GM19239 (cell line): ENCODE data around the gene ZNF385A.
"Not testable (repeated sequence)": the region's sequence is repeated elsewhere in the genome, so short reads cannot be mapped to it uniquely, and the experiment has no call there.

Experiments used
- DNase-seq: peaks from one replicate; pipeline ENCODE4 v3.0.0; 2011; ENCODE audit warnings: low spot score; ENCODE audit not compliant: insufficient read length
- FAIRE-seq: peaks from 2 replicates; lab custom pipeline; 2011; peaks lifted over from hg19 to GRCh38; lab: Jason Lieb, UNC

ZNF385A gene

DNA sequence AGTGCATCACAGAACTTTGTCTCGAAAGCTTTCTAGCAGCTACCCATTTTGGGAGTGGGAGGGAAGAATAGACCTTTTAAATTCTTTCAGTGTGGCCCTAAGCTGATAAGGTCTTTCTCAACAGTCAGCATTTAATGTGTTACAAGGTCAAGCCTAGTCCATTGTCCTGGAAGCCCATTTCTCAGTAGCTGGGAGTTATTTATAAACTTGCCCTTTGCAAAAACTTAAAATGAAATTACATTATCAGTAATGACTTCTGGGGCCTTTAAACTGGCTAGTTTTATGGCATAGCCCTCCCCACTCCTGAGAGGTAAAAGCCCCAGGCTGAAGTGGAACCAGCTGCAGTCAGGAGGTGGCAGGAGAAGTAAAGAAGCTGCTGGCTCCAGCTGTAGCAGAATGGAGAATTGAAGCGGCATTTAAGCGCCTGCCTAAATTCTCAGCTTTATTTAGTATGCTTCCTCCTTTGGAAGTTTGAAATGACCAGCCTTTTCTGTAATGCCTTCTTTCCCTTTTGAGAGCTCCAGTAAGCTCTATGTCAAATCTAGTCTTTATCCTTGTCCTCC, 47.2 kb downstream of the ZNF385A start:
- FAIRE-seq (no peak), DNase-seq (no peak)

DNA sequence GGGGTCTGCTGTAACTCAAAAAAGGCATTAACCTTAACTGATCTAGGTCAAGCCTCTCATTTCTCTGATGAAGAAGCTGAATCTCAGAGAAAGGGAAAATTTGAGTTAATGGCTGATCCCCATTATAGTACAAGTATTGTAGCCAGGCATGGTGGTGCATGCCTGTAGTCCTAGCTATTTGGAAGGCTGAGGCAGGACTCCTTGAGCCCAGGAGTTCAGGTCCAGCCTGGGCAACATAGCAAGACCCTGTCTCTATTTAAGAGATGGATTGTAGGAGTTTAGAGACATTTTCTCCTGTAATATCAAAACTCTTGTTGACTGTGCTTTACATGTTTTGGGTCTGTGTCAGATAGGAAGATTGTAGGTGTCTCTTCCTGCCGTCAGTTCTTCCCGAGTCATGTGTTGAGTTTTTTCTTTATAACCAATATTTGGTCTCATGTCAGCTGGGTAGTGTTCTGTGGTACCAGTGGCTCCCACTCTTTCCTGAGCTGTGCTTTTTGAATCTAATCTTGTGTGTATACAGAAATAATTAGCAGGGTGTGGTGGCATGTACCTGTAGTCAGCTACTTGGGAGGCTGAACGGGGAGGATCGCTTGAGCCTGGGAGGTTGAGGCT, 51.0 kb downstream of the ZNF385A start:
- DNase-seq (no peak), FAIRE-seq (no peak)

DNA sequence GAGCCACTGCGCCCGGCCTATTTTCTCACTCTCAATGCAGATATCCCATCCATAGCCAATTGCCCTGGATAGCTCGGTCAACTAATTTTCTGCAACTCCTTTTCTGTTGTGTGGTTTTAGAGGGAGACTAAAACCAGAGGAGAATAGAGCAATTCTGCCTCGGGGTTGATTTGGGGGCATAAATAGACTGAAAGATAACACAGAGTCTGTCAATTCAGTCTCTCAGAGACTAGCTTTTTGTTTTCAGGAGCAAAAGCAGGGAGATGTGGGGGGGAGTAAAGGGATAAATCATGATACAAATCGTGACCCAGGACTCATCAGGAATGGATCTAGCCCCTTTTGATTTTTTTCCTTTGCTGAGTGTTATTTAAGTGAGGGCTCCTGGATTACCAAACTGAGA, 53.1 kb downstream of the ZNF385A start:
- DNase-seq (no peak), FAIRE-seq (no peak)

DNA sequence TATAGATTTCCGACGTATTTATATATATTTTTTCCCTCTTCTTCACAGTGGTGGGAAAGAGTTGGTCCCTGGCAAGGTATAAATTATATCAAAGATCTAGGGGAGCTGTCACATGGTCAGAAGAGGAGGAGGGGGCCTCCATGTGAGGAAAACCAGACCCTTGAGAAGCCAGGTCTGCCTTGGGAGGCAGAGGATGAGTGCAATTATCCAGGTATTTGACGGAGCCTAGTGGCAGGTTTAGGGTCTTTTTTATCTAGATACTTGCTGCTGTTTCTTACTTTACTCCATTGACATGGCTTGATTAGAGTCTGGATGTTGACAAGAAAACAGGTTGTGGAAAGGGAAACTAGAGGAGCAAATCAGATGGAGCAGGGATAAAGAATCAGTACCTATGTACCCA, 54.1 kb downstream of the ZNF385A start:
- FAIRE-seq (no peak), DNase-seq (no peak)

DNA sequence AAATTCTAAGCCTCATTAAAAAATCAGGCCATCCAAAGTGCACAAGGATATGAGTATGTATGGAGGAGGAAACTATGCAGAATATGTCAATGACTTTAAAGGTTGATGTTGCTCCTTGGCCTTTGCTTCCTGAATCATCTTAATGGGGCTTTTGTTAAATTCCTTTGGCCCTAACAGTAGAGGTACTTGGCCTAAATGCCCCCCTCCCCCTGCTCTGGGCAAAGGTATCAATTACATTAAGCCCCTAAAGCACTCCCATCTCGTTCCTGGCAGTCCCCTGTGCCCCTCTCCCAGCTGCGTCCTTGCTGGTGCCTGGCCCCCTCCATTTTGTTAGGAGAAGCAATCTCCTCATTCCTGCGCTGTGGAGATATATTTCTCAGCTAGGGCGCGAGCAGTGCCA, 54.8 kb downstream of the ZNF385A start:
- DNase-seq (no peak), FAIRE-seq (no peak)

DNA sequence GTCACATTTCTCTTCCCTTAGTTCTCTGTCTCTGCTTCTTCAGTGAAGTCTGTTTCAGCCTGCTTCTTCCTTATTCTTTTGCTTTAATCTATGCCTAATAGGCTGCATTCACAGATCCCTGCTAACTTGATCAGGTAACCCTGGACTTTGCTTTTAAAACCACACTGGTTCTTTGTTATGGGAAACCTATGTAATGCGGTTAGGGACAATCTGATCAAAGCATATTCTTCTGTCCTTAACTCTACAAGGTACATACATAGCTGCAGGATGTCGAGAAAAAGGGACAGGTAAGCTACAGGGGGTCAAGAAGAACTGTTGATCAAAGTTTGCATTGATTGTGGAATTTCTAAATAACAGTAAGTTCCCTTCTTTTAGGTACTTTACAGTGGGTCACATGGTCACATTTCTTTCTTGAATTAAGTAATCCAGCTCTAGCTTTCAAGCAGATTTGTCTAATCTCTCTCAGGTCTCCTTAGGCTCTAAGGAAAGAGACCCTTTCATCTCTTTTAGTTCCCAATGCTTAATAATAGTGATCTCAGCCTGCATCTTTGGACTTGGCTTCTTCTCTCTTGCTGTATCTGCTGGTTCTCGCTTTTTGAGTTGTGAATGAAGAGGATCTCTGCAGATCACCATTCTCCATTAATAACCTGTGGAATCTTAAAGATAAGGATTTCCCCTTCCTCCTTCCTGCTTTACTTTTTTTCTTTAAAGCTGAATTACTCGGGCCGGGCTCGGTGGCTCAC, 55.8 kb downstream of the ZNF385A start:
- DNase-seq (no peak), FAIRE-seq (no peak)

DNA sequence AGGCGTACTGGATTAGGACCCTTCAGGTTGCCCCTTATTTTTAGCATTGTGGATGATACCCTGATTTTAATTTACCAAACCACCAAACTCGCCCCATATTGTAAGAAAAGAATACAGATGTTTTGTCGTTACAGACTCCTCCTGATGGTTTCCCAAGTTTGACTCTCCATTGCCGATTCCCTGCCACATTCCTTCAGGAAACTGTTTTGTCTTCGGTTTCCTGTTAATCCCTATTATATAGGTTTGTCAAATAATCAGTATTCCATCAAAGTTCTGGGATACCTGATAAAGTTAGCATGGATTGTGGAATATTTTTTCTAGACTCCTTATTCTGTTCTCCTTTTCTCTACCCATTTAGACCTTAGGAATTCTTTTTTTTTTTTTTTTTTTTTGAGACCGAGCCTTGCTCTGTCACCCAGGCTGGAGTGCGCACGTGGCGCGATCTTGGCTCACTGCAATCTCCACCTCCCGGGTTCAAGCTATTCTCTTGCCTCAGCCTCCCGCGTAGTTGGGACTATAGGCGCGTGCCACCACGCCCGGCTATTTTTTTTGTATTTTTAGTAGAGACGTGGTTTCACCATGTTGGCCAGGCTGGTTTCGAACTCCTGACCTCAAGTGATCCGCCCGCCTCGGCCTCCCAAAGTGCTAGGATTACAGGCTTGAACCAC, 59.0 kb downstream of the ZNF385A start:
- not testable (repeated sequence) for FAIRE-seq, DNase-seq

DNA sequence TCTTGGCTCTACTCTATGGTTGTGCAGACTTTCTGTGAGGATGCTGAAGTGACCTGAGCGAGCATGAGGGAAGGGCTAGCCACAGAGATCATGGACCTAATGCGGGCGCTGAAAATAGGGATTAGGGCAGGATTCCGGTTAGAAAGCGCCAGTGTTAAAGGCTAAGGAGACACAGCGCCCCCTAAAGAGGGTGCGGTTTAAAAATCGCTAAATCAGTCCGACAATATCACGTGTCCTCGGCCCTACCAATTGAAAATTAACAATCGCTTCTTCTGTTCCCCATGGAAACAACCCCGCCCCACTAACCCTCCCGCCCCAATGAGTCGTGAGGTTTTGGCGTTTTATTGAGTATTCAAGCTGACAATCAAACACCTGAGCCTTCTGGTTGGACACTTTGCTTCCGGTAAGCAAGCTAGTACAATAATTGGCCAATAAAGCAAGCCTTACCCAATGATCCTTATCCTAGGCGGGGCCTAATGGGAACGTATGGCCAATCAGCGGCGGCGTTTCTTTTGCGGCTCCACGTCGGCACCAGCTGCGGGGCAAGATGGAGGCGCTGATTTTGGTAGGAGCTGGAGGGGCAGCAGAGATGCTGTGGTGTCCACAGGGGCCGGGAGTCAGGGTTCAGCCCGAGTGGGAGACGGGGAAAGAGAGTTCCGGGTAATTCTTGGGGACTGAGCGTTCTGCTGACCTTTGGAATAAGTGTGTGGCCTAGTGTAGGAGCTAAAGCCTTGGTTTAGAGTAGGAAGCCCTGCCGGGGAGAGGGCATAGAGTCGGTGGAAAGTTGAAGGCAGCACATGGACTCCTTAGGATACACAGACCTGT, 59.7 kb downstream of the ZNF385A start, which contains the start of gene COPZ1:
TSS of gene COPZ1 (plus strand) at position 515 of the 825 bp plus-strand sequence. CDS start at position 548, 33 bp downstream.
- FAIRE-seq = peak; percentile 98
- peak; percentile 87 for DNase-seq

DNA sequence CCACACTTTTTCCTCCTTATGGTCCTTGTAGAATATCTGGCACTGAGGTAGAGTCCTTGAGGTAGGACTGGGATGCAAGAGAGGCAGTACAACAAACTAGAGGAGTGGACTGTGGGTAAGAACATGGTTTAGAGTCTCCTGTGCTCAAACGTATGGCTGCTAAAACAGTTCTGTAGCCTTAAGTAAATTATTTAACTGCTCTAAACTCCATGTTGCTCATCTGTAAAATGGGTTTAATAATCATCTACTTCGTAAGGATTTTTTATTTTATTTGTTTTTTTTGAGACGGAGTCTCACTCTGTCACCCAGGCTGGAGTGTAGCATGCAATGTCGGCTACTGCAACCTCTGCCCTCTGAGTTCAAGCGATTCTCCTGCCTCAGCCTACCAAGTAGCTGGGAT, 63.2 kb downstream of the ZNF385A start:
- FAIRE-seq = no peak

More for the DNA sequence above, 63.2 kb downstream of the ZNF385A start:
- DNase-seq = no peak
